Activated naive CD8-positive, alpha-beta T cell (primary cell): ENCODE measurements around the gene LMNA.

Experiments
- H3K27ac Mint-ChIP-seq: one replicate; pipeline ENCODE4 v1.8.0; 2021; ENCODE audit warnings: mixed read lengths
- H3K27me3 Mint-ChIP-seq: one replicate; pipeline ENCODE4 v1.8.0; 2021; ENCODE audit warnings: mixed read lengths
- H3K36me3 Mint-ChIP-seq: one replicate; pipeline ENCODE4 v1.8.0; 2021; ENCODE audit warnings: mixed read lengths
- H3K4me1 Mint-ChIP-seq: one replicate; pipeline ENCODE4 v1.8.0; 2021; ENCODE audit warnings: low read depth, mixed read lengths
- H3K4me3 Mint-ChIP-seq: one replicate; pipeline ENCODE4 v1.8.0; 2021; ENCODE audit warnings: mild to moderate bottlenecking, mixed read lengths
- H3K9me3 Mint-ChIP-seq: one replicate; pipeline ENCODE4 v1.8.0; 2021; ENCODE audit warnings: low read depth, mixed read lengths

Gene LMNA

DNA sequence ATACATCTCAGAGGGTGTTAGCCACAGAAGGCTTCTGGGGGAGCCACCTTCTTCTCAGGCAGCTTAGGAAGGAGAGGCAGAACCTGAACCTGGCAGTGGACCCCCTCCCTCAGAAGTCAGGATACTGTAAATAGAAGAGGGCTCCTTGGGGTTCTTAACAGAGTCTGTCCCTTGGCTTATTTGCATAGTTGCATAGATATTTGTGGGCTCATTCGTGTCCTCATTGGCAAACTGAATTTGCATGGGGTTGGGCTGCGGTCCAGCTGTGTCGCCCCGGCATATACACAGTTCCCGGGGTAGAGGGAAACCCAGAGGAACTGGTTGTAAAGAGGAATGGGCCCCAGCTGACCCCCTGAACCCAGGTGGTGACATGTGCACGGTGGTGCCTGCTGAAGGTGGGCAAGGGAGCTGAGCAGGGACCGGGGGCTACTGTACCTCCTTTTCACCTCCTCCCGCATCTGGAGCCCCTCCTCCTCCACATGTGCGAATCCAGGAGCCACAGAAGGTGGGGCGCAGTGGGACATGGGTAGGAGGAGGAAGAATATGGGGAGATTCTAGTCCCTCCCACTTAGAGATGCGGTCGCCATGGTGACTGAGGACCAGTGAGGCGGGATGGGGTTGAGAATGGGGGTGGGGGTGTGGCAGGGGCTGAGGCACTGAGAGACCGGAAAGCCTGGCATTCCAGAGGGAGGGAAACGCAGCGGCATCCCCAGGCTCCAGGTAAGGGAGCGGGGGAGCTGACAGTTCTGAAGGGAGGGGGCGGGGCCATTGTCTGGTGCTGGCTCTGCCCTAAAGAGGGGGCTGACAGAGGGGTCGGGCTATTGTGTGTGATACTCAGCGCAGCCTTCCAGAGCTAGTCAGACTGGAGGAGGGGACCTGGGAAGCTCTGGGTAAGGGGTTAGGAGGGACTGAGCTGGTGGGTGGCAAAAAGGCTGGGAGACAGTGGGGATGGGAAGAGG is 35.1 kb downstream of the LMNA start:
- Mint-ChIP-seq H3K9me3 (no peaks in the 10 kb centered on the region), H3K27ac (peak overlapping the region; percentile 72), H3K4me1 (peaks cover 47% of the 10 kb centered on the region), H3K4me3 (no peak overlapping the region), H3K27me3 (no peaks in the 10 kb centered on the region), H3K36me3 (no peaks in the 10 kb centered on the region)

DNA sequence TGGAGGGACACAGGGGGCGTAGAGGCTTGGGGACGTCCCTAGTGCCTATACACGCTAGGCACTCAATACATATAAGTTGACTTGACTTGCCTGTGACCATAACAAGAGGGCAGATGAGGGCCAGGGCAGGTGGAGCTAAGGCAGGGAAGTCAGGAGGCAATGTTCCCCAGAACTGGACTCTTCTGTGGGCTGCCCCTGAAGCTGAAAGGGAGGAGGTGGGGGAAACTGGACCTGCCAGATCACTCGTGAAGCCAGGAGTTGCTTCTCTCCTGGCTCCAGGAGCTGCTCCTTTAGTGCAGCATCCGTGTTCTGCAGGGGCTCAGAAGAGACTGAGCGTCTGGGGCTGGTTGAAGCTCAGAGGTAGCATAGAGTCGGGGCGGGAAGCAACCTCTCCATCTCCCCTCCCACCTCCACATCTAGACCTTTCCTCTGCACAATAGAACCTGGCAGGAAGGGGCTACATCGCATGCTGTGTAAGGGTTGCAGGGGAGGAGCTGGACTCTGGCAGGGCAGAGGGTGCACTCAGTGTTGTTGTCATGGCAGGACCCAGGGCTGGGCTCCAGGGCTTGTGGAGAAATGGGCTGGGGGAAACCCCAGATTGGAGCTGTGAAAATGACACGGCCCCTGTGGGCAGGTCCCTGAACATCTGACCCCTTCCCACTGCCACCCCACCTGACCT is 36.0 kb downstream of the LMNA start:
- H3K27ac Mint-ChIP-seq = peak overlapping the region; percentile 28
- H3K4me3 Mint-ChIP-seq = no peak overlapping the region
- no peaks in the 10 kb centered on the region for H3K27me3 Mint-ChIP-seq
- no peaks in the 10 kb centered on the region for H3K36me3 Mint-ChIP-seq
- no peaks in the 10 kb centered on the region for H3K9me3 Mint-ChIP-seq
- H3K4me1 Mint-ChIP-seq = peaks cover 53% of the 10 kb centered on the region

DNA sequence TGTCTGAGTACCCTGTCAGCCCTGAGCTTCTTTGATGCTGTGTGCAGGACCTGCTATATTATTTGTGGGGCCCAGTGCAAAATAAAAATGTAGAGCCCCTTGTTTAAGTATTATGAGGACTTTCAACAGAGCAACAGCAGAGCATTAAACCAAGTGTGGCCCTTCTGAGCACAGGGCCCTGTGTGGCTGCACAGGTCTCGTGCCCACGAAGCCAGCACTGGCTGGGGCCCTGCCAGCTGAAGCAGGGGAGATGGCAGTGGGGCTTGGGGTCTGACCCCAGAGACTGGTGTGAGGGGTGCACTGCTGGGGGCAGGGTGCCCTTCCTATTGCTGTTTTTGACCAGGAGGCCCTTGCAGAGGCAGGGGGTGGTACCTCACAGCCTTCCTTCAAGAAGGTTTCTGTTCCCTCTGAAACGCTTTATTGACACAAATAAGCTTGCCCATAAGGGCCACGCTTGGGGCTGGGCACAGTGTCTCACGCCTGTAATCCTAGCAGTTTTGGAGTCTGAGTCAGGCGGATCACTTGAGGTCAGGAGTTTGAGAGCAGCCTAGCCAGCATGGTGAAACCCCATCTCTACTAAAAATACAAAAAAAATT is 36.7 kb downstream of the LMNA start:
- no peaks in the 10 kb centered on the region for H3K9me3 Mint-ChIP-seq
- H3K27ac Mint-ChIP-seq = no peak overlapping the region
- no peak overlapping the region for H3K4me3 Mint-ChIP-seq
- H3K4me1 Mint-ChIP-seq = peaks cover 53% of the 10 kb centered on the region
- H3K27me3 Mint-ChIP-seq = no peaks in the 10 kb centered on the region
- no peaks in the 10 kb centered on the region for H3K36me3 Mint-ChIP-seq

DNA sequence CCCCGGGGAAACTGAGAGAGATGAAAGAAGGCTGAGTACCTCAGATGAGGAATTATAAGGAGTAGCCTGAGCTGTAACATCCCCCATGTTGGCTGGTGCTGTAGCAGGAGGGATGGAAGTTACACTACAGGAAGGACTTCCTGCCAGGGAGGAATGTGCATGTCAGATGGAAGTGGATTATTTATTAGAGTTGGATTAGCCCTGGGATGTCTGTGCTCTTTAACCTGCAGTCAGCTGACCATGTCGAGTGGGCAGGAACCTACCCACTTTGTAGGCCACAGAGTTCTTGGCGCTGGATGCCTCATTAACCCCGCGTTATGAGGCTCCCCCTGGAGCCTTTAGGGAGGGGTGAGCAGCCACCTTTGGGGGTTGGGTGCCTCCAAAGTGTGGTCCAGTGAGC is 38.1 kb downstream of the LMNA start:
- Mint-ChIP-seq H3K27ac (peak overlapping the region; percentile 70), H3K4me1 (peaks cover 47% of the 10 kb centered on the region), H3K27me3 (no peaks in the 10 kb centered on the region), H3K9me3 (no peaks in the 10 kb centered on the region), H3K4me3 (no peak overlapping the region), H3K36me3 (no peaks in the 10 kb centered on the region)

DNA sequence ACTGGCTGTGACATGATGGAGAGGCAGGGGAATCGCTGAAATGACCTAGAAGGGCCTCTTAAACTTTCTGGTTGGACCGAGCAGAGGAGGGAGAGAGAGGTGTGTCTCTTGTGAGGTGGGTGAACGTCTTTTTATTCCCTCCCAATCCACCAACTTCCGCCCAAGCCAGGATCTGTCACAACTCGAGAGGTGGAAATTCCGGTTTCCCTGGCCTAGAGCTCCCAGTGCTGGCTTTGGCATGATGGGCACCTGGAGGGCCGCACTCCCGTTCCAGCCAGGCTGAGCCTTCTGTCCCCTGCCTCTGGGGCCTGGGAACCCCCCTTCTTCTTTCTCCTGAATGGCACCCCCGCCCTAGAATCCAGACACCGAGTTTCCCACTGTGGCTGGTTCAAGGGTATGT is 38.9 kb downstream of the LMNA start, which contains the start of gene SEMA4A:
SEMA4A (plus strand) TSS at position 224 of the 400 bp plus-strand sequence. CDS start 994 bp downstream, outside the sequence.
- H3K4me1 Mint-ChIP-seq = peaks cover 43% of the 10 kb centered on the region
- H3K27me3 Mint-ChIP-seq = no peaks in the 10 kb centered on the region
- no peaks in the 10 kb centered on the region for H3K36me3 Mint-ChIP-seq
- H3K9me3 Mint-ChIP-seq = no peaks in the 10 kb centered on the region
- H3K27ac Mint-ChIP-seq = peak within 1 kb of the TSS; percentile 70
- H3K4me3 Mint-ChIP-seq = peak within 1 kb of the TSS; percentile 65

DNA sequence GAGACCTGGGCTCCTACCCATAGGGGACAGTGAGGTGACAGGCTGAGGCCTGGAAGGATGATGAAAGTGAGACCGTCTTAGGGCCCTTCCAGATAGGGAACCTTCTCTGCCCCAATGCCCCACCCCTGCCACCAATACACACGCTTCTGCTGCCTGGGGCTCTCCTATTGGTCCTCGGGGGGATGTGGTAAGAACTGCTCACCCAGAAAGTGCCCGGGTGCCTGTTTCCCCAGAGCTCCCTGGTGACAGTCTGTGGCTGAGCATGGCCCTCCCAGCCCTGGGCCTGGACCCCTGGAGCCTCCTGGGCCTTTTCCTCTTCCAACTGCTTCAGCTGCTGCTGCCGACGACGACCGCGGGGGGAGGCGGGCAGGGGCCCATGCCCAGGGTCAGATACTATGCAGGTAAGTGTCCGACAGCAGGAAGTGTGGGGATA is 39.8 kb downstream of the LMNA start:
- Mint-ChIP-seq H3K9me3 (no peaks in the 10 kb centered on the region), H3K4me1 (peaks cover 42% of the 10 kb centered on the region), H3K27me3 (no peaks in the 10 kb centered on the region), H3K27ac (peak overlapping the region; percentile 47), H3K4me3 (peak overlapping the region; percentile 65), H3K36me3 (no peaks in the 10 kb centered on the region)

DNA sequence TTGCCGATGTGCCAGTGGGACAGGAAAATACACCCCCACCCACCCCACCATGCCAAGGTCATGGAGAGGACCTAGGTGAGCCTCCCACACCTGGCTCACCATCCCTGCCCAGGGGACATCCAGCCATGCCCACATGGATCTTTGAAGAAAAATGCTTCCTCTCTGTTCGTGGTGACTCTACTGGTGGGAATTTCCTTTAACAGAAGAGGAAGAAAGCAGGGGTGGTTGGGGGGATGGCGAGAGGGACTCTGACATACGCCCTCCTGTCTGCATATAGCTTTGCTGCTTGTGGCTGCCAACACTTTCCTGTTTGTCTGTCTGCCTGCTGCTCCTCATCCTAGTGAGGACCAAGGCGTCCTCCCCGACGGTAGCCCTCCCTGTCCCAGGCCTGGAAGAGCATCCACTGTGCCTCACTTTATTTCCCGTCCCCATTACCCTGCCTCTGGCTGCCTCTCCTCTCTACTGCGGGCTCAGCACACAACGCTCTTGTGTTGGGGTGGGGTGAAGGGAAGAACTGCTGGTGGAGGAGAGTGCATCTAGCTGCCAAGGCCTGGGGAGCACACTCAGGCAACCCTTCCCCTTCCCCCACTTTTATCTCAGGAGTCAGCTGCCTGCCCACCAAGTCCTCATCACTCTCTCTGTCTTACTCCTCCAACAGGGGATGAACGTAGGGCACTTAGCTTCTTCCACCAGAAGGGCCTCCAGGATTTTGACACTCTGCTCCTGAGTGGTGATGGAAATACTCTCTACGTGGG is 41.4 kb downstream of the LMNA start:
- H3K27me3 Mint-ChIP-seq = no peaks in the 10 kb centered on the region
- H3K27ac Mint-ChIP-seq = peak overlapping the region; percentile 82
- no peaks in the 10 kb centered on the region for H3K9me3 Mint-ChIP-seq
- no peaks in the 10 kb centered on the region for H3K36me3 Mint-ChIP-seq
- H3K4me3 Mint-ChIP-seq = peak overlapping the region; percentile 65
- peaks cover 46% of the 10 kb centered on the region for H3K4me1 Mint-ChIP-seq

DNA sequence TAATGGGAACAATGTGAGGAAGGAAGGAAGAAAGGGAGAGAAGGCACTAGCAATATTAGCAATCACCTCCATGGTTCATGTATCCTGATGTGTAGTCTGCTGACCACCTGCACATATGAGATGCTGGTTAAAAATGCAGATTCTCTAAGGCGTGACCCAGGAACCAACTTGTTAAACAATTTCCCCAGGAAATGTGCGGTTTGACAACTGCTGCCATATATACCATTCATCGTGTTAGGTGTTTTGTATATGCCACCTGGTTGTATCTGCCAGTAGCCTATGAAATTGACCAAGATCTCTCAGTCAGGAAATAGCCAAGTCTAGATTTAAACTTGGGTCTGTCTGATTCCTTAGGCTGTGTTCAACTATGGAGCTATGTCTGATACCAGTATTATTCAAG is 43.0 kb downstream of the LMNA start:
- H3K4me3 Mint-ChIP-seq = no peak overlapping the region
- H3K27me3 Mint-ChIP-seq = no peaks in the 10 kb centered on the region
- no peaks in the 10 kb centered on the region for H3K9me3 Mint-ChIP-seq
- no peaks in the 10 kb centered on the region for H3K36me3 Mint-ChIP-seq
- H3K4me1 Mint-ChIP-seq = peaks cover 54% of the 10 kb centered on the region
- no peak overlapping the region for H3K27ac Mint-ChIP-seq

DNA sequence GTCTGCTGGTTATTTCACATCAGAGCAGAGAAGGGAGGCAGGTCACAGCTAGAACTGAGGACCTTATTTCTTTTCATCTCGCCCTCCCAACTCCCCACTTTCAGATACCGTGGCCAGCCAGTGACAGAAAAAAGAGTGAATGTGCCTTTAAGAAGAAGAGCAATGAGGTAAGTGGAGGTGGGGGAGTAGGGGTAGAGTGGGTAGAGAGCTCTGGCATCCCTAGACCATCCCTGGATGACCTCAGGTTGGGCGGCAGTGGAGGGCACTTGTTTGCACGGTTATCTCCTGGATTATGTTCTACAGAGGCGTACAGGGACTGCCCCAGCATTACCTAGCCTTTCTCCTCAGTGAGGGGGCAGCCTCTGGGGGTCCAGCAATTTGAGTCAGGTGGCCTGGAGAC is 43.5 kb downstream of the LMNA start:
- Mint-ChIP-seq H3K27me3 (no peaks in the 10 kb centered on the region), H3K36me3 (no peaks in the 10 kb centered on the region), H3K27ac (no peak overlapping the region), H3K9me3 (no peaks in the 10 kb centered on the region), H3K4me1 (peaks cover 50% of the 10 kb centered on the region), H3K4me3 (no peak overlapping the region)

DNA sequence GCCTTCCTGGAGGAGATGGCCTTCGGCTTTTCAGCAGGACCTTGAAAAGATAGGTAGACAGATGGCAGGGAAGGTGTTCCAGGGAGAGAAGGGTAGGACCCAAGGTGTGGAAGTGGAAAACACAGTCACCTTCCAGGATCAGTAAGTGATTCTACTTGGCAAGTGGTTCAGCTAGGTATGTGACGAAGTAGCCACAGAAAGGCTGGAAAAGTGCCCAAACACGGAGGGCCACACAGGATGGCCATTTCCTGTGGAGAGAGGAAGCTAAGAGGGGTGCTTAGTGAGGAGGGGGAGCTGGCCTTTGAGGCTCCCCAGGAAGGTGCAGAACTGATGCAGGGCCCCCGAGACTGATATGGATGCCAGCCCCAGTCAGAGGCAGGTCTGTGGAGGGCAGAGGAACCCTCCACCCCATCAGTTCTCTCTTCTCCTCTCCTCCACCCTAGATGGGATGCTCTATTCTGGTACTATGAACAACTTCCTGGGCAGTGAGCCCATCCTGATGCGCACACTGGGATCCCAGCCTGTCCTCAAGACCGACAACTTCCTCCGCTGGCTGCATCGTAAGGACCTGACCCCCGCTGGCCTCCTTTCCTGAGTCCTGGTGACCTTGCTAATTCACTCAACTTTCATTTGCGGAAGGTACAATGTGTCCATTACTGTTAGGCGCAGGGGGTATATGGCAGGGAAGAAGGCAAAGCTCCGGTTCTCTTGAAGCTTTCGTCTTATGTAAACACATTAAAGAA is 45.7 kb downstream of the LMNA start:
- Mint-ChIP-seq H3K4me1 (peaks cover 52% of the 10 kb centered on the region), H3K27ac (peak overlapping the region; percentile 58), H3K4me3 (peak overlapping the region; percentile 72), H3K9me3 (no peaks in the 10 kb centered on the region), H3K36me3 (no peaks in the 10 kb centered on the region), H3K27me3 (no peaks in the 10 kb centered on the region)

DNA sequence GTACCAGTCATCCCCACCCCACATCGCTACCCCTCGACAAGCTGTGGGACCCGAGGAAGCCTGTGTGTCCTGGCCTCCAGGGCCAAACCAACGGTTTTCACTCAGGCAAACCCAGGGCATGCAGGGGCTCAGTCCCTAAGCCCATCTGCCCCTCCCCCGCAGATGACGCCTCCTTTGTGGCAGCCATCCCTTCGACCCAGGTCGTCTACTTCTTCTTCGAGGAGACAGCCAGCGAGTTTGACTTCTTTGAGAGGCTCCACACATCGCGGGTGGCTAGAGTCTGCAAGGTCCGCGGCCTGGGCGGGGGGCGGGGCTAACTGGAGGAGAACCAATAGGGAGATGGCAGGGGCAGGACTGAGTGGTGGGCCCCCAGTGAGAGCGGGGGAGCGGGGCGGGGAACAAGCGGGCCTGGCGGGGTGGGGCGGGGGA is 46.2 kb downstream of the LMNA start:
- peak overlapping the region; percentile 58 for H3K27ac Mint-ChIP-seq
- H3K36me3 Mint-ChIP-seq = no peaks in the 10 kb centered on the region
- no peaks in the 10 kb centered on the region for H3K9me3 Mint-ChIP-seq
- peaks cover 51% of the 10 kb centered on the region for H3K4me1 Mint-ChIP-seq
- H3K4me3 Mint-ChIP-seq = peak overlapping the region; percentile 72
- H3K27me3 Mint-ChIP-seq = no peaks in the 10 kb centered on the region

DNA sequence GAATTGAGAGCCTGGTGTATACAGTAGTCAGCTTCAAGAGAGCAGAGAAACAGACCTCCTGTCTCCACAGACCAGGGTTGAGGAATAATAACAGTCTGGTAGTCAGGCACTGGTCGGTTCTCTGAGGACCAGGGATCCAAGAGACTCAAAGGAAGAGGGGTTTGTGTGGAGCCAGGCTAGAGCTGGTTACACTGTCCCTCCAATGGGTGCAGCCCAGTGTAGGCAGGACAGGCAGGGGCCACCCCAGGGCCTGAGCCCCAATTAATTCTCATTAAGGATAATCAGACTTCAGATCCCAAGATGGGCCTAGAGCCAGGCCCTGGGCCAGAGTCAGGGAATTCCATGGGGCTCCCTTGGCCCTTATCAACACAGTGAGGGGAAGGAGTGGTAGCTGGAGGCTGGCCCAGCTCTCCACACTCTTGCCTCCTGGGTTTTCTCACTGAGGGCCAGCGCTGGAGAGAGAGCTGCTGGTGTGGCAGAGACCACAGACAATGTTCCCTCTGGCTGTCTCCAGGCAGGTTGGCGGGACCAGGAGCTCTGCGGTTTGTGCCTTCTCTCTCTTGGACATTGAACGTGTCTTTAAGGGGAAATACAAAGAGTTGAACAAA is 48.0 kb downstream of the LMNA start:
- H3K9me3 Mint-ChIP-seq = no peaks in the 10 kb centered on the region
- no peak overlapping the region for H3K4me3 Mint-ChIP-seq
- peak overlapping the region; percentile 97 for H3K27ac Mint-ChIP-seq
- H3K27me3 Mint-ChIP-seq = no peaks in the 10 kb centered on the region
- H3K4me1 Mint-ChIP-seq = peaks cover 42% of the 10 kb centered on the region
- H3K36me3 Mint-ChIP-seq = peaks cover 2% of the 10 kb centered on the region

DNA sequence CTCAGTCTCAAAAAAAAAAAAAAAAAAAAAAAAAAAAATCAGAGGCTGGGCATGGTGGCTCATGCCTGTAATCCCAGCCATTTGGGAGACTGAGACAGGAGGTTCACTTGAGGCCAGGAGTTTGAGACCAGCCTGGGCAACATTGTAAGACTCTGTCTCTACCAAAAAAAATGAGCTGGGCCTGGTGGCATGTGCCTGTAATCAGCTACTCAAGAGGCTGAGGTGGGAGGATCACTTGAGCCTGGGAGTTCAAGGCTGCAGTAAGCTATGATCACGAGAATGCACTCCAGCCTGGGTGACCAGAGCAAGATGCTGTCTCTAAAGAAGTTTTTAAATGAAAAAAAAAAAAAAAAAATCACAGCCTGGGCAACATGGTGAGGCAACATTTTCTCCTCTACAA is 49.2 kb downstream of the LMNA start:
- no peak overlapping the region for H3K4me3 Mint-ChIP-seq
- H3K9me3 Mint-ChIP-seq = no peaks in the 10 kb centered on the region
- H3K36me3 Mint-ChIP-seq = peaks cover 4% of the 10 kb centered on the region
- no peak overlapping the region for H3K27ac Mint-ChIP-seq
- no peaks in the 10 kb centered on the region for H3K27me3 Mint-ChIP-seq
- peaks cover 39% of the 10 kb centered on the region for H3K4me1 Mint-ChIP-seq
